NCI-H2171 treated with DMSO at 0.1 percent for 48 hours (cell line): ENCODE results near the gene IL1RN.

Source experiments
- DNase-seq: peaks from one replicate; lab custom pipeline; 2025; lab: John Stamatoyannopoulos, UW

The IL1RN gene

GRCh38 chr2:113175042-113175628 lies 47.7 kb downstream of the IL1RN start:
- no peak for DNase-seq

DNA sequence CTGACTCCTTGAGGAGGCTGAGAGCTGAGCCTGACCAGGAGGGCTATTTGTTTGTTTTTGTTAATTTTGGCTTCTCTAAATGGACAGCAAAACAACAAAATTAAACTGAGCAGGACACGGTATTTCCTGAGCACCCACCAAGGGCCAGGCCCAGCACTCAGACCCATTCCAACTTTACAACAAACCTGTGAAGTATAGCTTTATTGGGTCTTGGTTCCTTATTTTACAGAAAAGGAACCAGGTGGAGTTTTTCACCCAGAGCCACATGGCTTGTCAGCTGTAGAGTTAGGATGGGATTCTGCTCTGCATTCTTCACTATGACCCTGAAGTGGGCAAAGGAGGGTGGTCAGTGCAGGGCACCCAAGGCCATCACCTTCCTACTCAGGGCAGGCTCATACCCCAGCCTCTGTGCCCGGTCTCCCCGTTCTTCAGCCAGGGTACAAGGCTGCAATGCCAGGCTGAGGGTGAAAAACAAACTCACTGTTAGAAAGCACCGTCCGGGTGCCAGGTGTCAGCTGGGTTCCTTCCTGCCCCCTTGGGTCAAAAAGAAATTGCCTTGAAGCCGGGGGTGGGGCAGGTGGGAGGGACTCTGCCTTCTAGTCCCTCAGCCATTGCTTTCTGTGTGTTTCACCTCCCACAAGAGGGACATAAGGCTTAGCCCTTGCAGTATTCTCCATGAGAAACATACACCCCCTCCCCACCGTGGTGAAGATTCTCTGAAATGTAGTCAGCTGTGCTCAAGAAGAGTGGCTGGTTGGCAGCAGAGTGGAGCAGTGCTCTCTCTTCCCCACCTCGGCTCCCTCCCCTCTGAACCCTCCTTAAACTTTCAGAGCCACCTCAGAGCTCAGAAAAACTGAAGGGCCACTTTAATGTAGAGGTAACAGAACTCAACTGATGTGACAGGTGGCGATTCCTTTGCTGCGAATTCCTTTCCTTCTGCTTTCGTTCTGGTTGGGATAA lies 48.6 kb downstream of the IL1RN start:
- DNase-seq: no peak

DNA sequence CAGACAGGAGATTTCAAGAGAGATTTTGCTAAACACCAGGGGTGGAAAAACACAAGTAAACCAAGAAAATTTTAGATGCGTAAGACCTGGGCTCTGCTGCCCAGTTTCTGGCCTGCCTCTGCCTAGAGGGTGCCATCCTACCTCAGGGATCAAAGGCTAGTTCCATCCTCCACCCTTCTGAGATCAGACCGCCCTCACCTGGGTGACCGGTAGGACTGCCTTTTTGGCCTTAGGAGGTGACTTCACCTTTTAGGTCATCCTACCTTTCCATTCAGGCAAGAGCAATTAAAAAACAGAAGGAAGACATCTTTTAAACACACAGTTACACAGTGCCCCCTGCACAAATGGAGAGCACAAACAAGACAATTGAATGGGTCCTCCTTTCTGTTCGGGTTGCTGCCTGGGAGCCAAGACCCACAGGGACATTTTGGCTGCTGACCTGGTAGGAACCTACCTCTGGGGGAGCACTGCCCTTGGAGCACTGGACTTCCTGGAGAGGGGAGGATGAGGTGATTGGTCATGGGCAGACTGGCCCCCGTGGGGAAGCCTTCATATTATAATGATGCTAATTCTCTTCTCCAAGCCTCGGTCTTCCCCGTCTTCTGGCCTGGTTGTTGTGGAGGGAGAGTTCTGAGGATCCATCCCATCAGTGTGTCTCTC lies 49.4 kb downstream of the IL1RN start:
- DNase-seq: no peak

DNA sequence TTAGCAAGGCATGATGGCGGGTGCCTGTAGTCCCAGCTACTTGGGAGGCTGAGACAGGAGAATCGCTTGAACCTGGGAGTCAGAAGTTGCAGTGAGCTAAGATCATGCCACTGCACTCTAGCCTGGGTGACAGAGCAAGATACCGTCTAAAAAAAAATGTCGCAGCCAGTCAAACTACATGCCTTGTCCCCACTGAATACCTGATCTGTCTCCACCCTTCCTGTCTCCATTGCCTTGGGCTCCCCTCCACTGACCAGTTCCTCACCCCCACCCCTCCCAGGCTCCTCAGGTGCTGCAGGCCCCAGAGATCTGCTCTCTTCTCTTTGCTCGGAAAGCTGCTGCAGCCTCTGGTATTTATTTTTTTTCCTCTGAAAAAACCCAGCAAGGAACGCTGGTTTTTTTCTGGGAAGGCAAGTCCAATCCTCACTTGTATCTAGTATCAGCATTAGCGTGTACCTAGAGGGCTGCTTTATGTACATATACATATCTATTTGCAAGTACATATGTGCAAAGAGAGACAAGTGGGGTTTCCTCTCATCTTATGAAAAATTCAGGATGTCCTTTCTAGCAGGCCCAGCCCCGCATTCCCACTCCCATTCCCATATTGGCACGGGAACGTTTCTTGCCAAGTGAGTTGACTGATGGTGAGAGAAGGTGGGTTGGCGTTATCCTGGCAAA lies 50.8 kb downstream of the IL1RN start:
- no peak for DNase-seq

GRCh38 chr2:113178891-113179290 lies 51.5 kb downstream of the IL1RN start:
- no peak for DNase-seq

DNA sequence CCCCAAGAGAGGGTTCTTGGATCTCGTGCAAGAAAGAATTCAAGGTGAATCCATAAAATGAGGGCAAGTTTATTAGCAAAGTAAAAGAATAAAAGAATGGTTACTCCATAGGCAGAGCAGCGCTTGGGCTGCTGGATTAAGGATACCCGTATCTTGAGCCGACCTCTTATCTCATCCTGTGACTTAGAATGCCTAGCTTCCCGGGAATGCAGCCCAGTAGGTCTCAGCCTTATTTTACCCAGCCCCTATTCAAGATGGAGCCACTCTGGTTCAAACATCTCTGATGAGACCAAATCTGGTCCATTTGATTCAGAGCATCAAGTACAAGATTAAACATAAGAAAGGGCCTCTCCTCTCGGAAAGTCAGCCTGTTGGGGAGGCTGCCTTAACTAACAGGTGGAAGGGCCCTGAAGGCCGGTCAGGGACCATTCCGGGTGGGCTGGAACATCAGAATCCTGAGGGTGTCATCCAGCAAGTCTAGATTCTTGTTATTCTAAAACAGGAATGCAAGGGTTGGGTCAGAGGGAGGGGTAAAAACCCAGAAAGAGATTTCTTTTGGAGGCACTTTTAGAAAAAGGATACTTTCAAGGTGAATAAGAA lies 52.1 kb downstream of the IL1RN start:
- no peak for DNase-seq

- DNase-seq: no peak
Observed at GRCh38 chr2:113180131-113180946, 52.9 kb downstream of the IL1RN start.

DNA sequence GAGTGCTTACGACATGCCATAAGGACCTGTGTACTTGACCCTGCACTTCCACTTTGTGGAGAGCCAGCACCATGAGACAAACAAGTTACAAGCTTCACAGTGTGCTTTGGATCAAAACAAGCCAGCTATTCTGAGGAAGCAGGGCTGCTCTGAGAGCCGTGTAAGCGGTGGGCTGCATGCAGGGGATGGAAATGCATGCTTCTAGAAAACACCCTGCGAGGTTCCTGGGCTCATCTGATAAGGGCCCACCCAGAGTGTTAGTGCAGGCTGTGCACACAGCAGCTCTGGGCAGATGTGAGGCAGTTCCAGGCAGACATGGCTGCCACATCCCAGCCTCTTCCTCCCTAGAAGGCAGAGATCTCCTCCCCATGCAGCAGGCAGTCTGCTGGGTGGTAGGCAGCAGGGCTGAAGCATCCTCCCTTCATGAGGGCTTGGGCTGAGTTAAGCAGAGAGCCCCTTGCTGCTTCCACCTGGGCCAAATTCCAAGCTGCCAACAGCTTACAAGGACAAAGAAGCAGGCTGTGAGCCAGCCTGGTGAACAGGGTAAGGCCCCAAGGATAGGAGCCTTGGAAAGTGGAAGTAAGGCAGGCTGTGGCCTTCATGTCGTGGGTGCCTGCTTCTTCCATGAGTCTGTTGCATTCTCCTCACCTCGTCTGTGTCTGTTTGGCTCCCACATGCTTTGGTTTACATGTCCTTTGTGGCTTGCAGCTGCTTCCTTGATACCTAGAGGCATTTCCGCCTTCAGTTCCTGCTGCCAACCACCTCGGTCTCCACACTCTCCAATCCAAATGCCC lies 54.1 kb downstream of the IL1RN start:
- no peak for DNase-seq

GRCh38 chr2:113182471-113183260 lies 55.3 kb downstream of the IL1RN start:
- DNase-seq: no peak

GRCh38 chr2:113183264-113183663 lies 55.9 kb downstream of the IL1RN start:
- DNase-seq: no peak
